ENCODE results near the gene NDC80. TPM values are rescaled to one million over a fixed set of nuclear protein-coding genes. Genes with fewer than 3 reads are reported as not detected.

NDC80 gene
- polyA plus RNA-seq, 3 donors, result 23.8 to 29.0 (median 26.3) TPM

DNA sequence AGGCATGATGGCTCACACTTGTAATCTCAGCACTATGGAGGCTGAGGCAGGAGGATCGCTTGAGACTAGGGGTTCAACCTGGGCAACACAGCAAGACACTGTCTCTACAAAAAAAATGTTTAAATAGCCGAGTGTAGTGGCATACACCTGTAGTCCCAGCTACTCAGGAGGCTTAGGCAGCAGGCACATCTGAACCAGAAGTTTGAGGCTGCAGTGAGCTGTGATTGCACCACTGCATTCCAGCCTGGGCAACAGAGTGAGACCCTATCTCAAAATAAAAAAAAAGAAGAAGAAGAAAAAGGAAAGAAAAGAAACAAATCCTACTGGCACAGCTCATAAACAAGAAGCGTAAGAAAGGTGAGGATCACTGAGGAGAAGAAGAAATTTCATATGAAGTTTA, 19.9 kb upstream of the NDC80 start:
- no peak for DNase-seq

DNA sequence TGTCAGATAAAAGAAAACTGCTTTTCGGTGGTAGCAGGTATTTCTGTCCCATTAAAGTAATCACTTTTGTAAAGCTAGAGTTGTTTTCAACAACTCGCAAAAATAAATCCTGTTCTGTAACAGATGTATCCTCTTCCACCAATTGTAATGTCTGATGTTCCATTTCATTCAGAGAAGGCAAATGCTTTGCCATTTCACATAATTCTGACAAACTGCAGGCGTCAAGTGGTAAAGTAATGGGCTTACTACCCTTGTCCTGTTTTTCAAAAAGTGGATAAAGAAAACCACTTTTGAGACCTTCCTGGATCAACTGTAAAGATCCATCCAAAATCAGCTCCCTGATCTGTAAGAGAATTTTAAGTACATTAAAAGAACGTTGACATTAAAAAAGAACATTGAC, 16.7 kb upstream of the NDC80 start:
- no peak for DNase-seq

DNA sequence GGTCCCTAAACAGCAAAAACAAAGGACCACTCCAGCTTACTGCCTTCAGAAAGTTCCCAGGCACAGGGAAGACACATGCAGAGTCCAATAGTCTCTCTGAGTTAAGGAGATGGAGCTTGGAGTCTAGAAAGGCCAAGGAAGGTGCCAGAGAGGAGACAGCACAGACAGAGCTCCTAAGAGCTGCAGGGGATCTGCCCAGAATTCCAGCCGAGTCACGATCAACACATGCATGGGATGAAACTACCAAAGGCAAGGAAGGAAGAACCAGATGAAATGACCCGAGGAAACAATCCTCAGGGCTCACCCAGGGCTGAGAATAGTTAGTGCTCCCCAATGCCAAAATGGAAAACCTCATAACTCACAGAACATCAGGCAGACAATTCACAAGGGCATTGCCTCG, 15.5 kb upstream of the NDC80 start:
- no peak for DNase-seq

DNA sequence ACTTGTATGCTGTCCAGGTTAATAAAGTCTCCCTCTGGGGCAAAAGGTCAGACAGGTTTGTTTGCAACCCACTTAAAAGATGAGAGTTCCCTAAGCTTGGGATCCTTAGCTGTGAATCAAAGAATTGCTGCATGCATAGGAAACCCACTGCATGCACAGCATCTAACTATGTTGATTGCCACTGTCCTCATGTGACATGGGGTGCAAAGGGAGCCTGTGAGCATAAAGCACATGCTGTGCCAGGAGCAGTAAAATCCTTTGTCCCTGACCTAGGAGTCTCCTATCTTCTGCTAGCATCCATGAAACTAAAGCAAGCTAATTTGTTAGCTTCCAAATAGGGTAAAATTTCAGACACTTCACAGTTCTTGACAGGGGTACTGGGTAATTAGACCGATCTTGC, 13.8 kb upstream of the NDC80 start:
- no peak for DNase-seq

DNA sequence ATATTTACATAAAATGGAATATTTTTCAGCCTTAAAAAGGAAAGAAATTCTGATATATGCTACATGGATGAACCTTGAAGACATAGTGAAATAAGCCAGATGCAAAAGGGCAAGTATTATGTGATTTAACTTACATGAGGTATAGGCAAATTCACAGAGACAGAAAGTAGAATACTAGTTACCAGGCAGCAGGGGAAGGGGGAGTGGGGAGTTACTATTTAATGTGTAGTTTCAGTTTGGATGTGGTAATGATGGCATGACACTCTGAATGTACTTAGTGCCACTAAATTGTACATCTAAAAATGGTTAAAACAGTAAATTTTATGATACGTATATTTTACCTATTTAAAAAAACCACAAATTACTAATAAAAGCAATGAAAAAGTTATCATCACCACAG, 12.1 kb upstream of the NDC80 start:
- DNase-seq, result no peak

DNA sequence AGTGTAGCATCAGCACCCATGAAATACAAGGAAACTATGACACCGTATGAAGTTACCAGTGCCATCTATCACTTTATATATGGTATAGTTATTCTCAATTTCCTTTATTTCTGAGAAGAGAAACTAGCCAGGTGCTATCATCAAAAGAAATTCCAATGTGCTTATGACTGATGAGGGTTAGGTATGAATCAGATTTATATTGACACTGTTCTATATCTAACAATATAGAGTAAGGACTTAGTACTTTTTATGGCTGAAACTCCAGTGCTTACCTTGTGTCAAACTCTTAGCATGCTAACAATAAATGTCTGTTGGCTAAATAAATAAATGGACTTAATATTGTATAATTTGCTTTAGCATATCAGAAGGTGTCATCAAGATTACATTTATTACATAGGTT, 7.0 kb upstream of the NDC80 start:
- DNase-seq, result no peak

DNA sequence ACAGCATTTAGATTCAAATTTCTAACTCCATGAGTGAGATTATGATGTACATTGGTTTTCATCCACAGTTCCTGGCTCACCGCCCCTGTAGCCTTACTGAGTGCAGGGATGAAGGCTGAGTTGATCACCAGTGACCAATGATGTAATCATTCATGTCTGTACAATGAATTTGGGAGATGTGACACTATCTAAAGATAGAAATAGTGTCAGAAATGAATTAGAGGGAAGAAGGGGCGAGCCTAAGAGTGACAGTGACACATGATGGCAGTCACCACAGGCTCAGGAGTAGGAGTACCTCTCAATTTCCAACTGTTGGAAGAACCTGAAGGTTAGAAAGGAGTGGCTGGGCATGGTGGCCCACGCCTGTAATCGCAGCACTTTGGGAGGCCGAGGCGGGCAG, 3.2 kb upstream of the NDC80 start:
- no peak for DNase-seq

DNA sequence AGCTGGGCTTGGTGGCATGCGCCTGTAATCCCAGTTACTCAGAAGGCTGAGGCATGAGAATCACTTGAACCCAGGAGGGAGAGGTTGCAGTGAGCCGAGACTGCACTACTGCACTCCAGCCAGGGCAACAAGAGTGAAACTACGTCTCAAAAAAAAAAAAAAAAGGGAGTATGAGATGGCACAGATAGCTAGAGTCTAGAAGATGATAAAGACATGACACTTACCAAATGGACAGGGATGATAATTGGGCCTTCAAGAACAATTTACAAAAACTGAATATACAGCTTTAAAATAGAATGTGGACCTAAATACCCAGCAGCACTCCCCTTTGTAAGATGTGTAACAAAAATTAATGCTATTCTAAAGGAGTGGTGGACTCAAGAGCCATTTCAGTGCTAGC, 2.8 kb upstream of the NDC80 start:
- DNase-seq, result no peak

DNA sequence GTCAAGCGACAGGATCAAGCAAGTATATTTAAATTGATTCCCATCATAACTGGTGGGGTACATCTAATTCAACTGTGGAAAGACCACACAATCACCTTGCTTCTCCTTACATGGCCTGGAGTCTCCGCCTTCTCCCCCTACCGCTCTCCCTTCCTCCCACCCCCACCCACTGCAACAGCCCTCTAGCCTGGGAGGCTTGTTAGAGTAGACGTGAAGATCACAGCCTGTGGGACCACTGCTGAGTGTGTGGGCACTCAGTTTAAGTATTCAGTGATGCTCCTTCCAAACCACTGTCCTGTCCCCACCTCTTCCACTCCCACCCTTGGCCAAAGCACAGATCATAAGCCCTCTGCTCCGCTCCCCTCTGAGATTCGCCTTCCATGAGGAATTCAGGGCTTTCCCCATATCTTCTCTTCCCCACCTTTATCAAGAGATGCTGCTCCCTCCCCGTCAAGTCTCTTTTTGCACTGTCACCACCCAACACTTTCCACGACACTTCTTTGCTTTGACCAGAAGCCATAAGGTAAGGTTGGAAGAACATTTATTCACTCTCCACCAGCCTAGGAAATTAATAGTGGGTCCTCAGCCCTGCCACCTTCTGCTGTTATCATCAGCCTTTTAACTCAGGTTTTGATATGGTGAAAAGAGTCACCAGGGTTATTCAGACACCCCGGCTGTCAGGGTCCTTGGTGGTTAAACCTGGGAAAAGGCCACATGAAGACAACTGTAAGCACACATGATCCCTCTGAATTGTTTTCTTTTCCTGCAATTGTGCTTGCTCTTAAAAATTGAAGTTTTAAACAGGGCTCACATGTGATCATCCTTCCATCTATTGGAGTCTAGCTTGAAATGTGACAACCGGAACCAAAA, 1.8 kb upstream of the NDC80 start:
- DNase-seq, result no peak

DNA sequence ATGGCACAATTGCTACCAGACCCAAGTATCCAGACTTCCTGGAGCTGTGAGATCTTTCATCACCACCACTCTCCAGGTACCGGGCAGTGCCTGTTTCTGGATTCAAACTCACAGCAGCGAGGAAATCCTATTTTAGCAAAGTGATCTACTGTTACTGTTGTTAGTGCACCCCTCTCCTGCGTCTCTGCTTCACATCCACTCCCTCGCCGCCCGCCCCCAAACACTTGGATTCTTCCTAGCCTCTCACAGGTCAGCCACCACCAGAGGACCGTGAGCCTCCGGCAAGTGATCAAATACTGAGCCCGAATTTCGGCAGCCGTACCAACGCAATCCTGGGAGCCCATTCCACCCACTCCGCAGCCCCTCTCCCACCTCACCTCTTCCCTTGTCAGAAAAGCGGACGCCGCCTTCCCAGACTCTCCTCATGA, 571 bp upstream of the NDC80 start:
- DNase-seq, result peak; percentile 72

DNA sequence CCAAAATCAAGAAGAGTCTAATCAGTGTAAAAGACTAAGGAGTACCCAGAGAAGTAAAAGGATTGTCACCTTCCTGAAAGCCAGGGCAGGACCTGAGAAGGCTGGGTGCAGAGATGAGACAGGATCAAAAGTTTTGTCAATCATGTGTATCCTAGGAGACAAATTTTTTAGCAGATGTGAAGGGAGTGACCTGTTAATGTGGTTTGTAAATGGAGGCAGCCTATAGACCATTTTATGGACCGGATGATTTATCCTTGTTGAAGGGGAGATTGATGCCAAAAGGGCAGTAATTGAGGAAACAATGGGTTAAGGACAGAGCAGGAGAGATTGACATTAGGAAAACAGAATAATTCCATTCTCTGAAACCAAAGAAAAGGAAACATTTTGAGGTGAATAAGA, 813 bp downstream of the NDC80 start:
- DNase-seq, result peak; percentile 10

DNA sequence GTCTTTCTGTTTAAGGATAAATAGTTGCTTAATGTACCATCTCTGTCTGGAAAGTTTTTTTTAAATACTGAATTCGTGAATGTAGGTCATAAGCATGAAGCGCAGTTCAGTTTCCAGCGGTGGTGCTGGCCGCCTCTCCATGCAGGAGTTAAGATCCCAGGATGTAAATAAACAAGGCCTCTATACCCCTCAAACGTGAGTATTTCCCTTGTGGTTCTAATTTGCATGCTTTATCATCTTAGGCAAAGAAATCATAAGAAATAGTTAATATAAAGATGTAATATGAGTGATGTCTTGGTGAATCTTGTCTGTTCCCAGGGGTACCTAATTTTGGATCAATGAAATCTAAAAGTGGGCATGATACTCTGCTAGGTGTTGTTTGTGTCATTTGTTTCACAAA, 1.5 kb downstream of the NDC80 start:
- no peak for DNase-seq

DNA sequence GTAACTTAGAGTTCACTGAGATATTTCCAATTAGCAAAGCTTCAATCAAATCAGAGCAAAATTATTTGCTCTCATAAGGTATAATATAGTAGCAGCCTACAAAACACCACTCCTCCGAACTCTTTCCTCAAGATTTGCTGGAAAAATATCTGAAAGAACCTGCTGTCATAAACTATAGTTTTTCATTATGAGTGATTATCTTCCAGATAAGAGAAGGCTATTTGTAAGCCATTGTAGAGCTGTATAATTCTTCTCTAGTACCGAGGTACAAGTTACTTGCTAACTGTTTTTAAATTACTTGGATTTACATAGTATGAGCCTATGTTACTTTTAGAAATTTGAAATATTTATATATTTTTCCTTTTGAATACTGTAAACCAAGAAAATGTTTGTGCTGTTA, 2.1 kb downstream of the NDC80 start:
- DNase-seq, result no peak

DNA sequence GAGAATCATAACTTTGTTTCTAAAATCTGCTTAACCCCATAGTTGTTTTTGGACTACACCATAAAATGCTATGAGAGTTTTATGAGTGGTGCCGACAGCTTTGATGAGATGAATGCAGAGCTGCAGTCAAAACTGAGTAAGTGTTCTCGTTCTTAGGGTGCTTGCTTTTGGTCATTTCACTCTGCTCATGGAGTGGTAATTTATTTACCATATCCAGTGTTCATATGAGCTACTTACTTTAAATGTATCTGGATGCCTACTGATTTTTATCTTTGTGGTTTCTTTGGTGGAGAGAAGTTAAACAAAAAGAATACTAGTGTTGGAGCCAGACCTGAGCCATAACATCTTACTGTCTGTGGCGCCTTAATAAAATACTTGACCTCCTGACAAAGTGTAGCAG, 16.4 kb downstream of the NDC80 start:
- DNase-seq, result no peak

DNA sequence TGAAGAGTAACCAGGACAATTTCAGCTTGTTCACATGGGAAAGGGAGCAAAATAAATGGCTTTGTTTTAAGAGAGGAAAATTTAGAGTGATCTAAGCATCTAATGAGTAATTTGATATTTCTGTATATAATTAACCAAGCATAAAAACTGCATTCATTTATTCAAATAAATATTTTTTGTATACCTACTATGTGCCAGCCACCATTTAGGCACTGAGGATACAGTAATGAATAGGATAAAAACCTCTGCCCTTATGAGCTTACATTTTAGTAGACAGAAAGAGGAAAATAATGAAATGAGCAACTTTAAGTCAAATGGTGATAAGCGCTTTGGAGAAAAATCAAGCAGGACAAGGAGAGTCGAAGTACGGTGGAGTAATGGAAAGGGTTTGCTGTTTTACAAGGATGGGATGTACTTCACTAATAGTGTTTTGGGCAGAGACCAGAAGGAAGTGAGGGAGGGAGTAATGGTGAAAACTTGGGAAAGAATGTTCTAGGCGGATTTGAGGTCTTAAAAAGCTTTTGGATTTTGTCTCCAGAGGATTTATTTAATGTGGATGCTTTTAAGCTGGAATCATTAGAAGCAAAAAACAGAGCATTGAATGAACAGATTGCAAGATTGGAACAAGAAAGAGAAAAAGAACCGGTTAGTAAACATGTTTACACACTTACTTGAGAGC, 17.4 kb downstream of the NDC80 start:
- DNase-seq, result no peak

DNA sequence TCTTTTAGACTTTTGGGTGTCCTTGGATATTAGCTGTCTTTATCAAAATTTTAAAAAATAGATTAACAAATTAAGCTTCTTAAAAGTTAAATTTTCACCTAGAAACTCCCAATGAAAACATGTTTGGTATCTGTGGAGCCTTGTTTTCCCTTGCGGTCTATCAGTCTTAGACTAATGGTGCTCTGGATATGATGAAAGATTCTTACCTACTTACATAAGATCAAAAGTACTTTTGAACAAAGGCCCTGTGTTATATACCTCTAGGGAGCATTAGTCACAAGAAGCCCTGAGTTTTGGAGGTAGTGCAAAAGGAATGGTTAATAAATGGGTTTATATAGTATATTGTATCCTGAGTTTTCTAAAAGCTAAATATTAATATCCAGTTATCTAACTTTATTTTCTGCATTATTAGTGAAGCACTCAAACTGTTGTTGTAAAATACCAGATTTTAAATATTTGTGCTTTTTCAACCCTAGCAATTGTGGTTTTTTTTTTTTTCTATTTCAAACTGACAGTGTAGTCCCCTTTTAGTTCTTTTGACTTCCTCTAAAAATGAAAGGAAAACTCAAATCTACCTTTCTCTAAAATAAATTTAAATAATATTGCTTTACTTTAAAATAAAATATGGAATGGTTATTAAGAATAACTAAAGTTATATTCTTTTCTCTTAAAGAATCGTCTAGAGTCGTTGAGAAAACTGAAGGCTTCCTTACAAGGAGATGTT, 18.1 kb downstream of the NDC80 start:
- DNase-seq, result no peak

DNA sequence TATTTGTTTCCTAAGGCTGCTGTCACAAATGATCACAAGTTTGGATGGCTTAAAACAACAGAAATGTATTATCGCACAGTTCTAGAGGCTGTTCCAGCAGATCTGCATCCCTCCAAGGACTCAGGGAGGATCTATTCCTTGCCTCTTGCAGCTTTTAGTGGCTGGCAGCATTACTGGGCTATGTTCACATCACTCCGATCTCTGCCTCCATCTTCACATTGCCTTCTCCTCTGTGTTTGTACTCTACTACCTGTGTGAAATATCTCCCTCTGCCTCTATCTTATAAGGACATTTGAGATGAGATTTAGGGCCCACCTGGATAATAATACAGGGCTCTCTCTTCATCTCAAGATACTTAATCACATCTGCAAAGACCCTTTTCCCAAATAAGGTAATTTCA, 18.9 kb downstream of the NDC80 start:
- DNase-seq, result no peak

DNA sequence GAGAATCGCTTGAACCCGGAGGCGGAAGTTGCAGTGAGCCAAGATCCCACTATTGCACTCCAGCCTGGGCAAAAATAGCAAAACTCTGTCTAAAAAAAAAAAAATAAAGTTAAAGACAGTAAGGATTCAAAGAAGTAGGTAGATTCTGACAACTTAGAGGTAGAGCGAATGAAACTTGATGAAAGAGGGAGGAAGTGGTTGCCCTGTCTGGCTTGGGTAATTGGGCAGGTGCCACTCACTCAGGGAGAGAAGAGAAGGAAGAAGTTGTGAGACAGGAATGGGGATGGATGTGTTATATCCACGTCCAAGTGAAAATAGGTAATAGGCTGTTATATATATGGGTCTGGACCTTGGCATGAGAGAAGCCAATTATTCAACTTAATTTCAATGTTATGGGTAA, 26.3 kb downstream of the NDC80 start:
- DNase-seq, result no peak

DNA sequence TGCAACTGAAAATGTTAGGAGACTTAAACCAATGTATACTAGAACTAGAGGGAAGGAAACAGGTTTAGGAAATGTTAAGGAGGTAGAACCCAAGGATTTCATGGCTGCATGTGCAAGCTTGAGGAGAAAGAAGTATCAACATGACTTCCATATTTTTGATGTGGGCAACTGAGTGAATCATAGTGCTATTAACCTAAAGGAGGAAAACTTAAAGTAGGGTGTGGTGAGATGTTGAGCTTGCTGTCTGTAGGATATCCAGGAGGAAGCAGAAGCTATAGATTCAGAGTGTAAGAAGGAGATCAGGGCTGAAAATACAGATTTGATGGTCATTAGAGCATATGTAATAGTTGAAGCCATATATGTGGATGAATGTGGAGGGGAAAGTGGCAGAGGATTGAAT, 31.5 kb downstream of the NDC80 start:
- DNase-seq, result no peak

DNA sequence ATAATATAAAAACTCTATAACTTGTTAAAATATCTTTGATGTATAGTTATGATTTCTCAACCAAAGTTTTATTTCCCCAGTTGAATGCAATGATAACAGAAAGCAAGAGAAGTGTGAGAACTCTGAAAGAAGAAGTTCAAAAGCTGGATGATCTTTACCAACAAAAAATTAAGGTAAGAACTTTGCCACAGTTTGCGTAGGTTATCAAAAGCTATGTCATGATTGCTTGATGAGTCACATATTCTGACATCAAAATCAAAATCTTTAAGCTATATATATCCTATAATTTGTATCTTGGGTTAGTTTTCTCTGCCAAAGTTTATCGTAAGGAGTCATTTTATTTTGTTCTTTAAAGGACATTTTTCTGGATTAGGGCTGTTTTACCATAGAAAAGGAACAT, 35.0 kb downstream of the NDC80 start:
- no peak for DNase-seq

DNA sequence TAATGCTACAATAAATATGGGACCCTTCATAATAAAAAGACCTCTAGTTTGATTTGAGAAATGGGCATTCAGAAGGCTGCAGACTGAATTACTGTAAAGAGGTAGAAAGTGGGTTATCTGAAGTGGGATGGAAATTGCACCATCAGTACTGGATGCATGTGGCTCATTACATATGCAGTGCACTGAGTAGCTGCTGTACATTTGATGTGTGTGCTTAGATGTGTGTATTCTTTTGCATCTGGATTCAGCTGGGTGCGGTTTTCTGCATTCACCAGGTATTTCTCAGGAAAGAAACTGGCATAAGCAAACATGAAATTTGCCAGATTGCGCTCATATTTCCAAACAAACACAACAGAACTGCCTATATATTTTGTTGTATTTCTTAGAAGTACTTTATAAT, 38.2 kb downstream of the NDC80 start:
- no peak for DNase-seq

DNA sequence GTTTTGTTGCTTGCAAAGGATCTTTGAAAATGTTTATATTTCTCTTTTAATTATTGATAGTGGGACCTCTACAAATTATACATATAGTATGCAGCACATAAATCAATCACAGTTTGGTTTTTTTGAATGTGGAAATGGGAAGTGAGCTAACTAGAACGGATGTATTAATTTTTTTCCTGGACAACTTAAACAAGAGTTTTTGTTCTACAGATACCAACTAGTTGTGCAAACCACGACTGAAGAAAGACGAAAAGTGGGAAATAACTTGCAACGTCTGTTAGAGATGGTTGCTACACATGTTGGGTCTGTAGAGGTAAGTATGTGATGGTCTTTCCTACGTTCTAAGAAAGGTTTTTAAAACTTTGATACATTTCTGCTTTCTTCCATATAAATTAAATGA, 39.2 kb downstream of the NDC80 start:
- no peak for DNase-seq

DNA sequence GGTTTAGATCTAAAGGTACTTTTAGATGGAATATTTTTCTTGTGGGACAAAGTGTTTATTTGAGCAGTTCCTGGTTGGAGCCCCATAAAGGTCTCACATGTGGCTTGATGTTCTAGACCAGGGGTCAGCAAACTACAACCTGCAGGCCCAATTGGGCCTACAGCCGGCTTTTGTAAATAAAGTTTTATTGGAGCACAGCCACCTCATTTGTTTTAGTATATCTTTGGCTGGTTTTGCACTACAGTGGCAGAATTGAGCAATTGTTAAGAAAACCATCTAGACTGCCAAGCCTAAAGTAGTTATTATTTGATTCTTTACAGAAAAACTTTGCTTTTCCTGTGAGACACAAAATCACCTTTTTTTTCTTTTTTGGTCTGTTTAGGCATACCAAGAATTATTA, 41.6 kb downstream of the NDC80 start:
- no peak for DNase-seq

Measured in renal pelvis (tissue), 4 donors.